Thyroid gland (tissue), 4 donors: ENCODE measurements around the gene ADAM12. TPM values are rescaled to one million over a fixed set of nuclear protein-coding genes. Genes with fewer than 3 reads are reported as not detected.
"Not testable (repeated sequence)": the region's sequence is repeated elsewhere in the genome, so short reads cannot be mapped to it uniquely, and the experiment has no call there.

Experiments
- DNase-seq, 2 donors: peaks; one replicate each; pipeline ENCODE4 v3.0.0-alpha.2; 2019
- H3K27ac ChIP-seq, 3 donors: fragments of 200-600 bp; sonication (generic); 1 replicate in 2 of 3; 2 replicates in 1 of 3; pipeline ENCODE4 v1.5.1; 2016 to 2019; ENCODE audit warnings: mild to moderate bottlenecking in 1 of 3, moderate library complexity in 1 of 3
- H3K27me3 ChIP-seq: fragments of 200-600 bp; sonication (generic); one replicate; pipeline ENCODE4 v1.5.1; 2019
- H3K36me3 ChIP-seq, 2 donors: fragments of 200-600 bp; sonication (generic); one replicate each; pipeline ENCODE4 v1.5.1; 2016 to 2019
- H3K4me1 ChIP-seq, 2 donors: fragments of 200-600 bp; sonication (generic); one replicate each; pipeline ENCODE4 v1.5.1; 2017 to 2019
- H3K4me3 ChIP-seq, 3 donors: fragments of 200-600 bp; sonication (generic); replicated peaks in 1 of 3; 1 replicate in 2 of 3; 2 replicates in 1 of 3; pipeline ENCODE4 v1.5.1; 2016; ENCODE audit warnings: mild to moderate bottlenecking in 1 of 3
- H3K9me3 ChIP-seq: fragments of 200-600 bp; sonication (generic); one replicate; pipeline ENCODE4 v1.5.1; 2017
- CTCF ChIP-seq, 6 experiments: fragments of 200-600 bp in 3 of 6; fragments of 450-650 bp in 3 of 6; sonication (generic) in 3 of 6; IDR thresholded peaks; one replicate each; pipeline ENCODE4 v1.5.1; 2016 to 2019; ENCODE audit warnings: antibody characterized with exemption in 6 of 6, mild to moderate bottlenecking in 2 of 6, inconsistent platforms in 1 of 6, moderate library complexity in 1 of 6
- POLR2A ChIP-seq, 2 donors: fragments of 450-650 bp; IDR thresholded peaks; one replicate each; pipeline ENCODE4 v1.6.1; 2017; ENCODE audit warnings: antibody characterized with exemption in 2 of 2, mild to moderate bottlenecking in 2 of 2, moderate library complexity in 1 of 2
- WGBS, 2 donors: methylation state at CpG; one replicate each; pipeline ENCODE4 v1.1.5; 2017; 5-methylcytosine and 5-hydroxymethylcytosine counted together
- intact Hi-C: fragments of 100-400 bp; cut with DNase I; formaldehyde crosslinking; loops from one replicate; pipeline ENCODE4 v1.15.1; 2023
- small RNA-seq: library from RNA; depleted of rRNA; stranded (forward); fragments of <200 nt; gene quantifications from one replicate; pipeline ENCODE3, GENCODE V24; 2016
- total RNA-seq, 4 donors: library from RNA; depleted of rRNA; stranded (reverse); fragments of >200 nt; gene quantifications; one replicate each; pipeline ENCODE4 v1.2.3, GENCODE V29; 2016

ADAM12 gene
- total RNA-seq, 4 donors from 2014 or later = 0.20 to 0.94 (median 0.63) TPM

DNA sequence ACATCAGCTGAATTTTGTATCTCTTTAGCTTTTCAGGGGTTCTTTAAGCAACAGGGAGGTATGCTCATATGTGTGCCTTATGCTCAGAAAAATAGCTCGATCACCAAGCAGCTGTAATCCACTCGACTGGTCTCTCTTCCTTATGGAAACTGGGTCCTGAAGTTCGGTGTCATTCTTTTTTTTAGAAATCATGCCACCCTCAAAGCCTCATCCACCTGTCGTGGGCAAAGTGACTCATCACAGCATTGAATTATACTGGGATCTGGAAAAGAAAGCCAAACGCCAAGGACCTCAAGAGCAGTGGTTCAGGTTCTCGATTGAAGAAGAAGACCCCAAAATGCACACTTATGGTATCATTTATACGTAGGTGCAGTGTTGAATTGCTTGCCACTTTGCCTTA is 408.3 kb downstream of the ADAM12 start:
- H3K27ac ChIP-seq = no peak overlapping the region
- TF ChIP-seq CTCF (IDR thresholded peaks at IDR 0.05) (no peak), POLR2A (IDR thresholded peaks at IDR 0.05) (no peak)
- no peaks in the 10 kb centered on the region for H3K9me3 ChIP-seq
- H3K4me3 ChIP-seq = no peak overlapping the region
- no peaks in the 10 kb centered on the region for H3K4me1 ChIP-seq
- H3K27me3 ChIP-seq = no peaks in the 10 kb centered on the region
- intact Hi-C loops = loop anchor here (5.0 kb wide), 2 partner anchors 407 to 522 kb away; partner anchors contain the start of gene ADAM12
- WGBS, 2 donors = 89 to 92% methylated on average over 7 of the region's 7 CpGs
- no peaks in the 10 kb centered on the region for H3K36me3 ChIP-seq
- no peak for DNase-seq

DNA sequence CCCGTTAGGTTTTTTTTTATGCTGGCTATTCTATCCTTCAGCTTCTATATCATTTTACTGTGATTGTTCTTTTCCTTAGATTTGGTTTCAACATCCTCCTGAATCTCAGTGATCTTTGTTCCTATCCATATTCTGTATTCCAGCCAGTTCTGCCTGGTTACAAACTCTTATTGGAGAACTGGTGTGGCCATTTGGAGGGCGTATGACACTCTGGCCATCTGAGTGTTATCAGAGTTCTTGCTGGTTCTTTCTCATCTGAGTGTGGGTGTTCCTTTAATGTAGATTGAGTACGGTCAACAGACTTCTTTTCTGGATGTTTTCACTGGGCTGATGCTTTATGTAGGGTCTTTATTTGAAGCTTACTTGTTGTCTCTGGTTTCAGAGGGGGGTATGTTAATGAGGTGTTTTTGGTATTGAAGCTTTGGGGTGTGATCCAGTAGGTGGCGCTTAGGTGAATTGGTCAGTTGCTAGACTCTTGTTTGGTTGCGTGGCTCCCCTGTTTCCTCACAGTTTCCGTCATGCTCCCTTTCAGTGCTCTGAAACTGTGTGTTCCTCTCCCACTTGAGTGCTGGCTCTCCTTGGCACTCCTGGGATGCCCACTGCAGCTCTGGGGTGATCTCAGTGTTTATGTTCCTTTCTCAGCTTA is 411.2 kb downstream of the ADAM12 start:
- no peaks in the 10 kb centered on the region for H3K4me1 ChIP-seq
- no peak overlapping the region for H3K27ac ChIP-seq
- no peak for DNase-seq
- no peaks in the 10 kb centered on the region for H3K9me3 ChIP-seq
- TF ChIP-seq CTCF (IDR thresholded peaks at IDR 0.05) (no peak), POLR2A (IDR thresholded peaks at IDR 0.05) (no peak)
- H3K36me3 ChIP-seq = no peaks in the 10 kb centered on the region
- no peaks in the 10 kb centered on the region for H3K27me3 ChIP-seq
- intact Hi-C loops = no loop called here
- WGBS, 2 donors = 96 to 97% methylated on average over 6 of the region's 6 CpGs
- no peak overlapping the region for H3K4me3 ChIP-seq

DNA sequence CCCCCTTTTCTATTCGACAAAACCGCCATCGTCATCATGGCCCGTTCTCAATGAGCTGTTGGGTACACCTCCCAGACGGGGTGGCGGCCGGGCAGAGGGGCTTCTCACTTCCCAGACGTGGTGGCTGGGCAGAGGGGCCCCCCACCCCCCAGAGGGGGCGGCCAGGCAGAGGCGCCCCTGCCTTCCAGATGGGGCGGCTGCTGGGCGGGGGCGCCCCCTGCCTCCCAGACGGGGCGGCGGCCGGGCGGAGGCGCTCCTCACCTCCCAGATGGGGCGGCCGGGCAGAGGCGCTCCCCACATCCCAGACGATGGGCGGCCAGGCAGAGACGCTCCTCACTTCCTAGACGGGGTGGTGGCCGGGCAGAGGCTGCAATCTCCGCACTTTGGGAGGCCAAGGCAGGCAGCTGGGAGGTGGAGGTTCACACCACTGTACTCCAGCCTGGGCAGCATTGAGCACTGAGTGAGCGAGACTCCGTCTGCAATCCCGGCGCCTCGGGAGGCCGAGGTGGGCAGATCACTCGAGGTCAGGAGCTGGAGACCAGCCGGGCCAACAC is 418.1 kb downstream of the ADAM12 start:
- H3K27ac ChIP-seq, intact Hi-C loops, H3K27me3 ChIP-seq, H3K36me3 ChIP-seq, H3K9me3 ChIP-seq, H3K4me3 ChIP-seq, H3K4me1 ChIP-seq, DNase-seq: not testable (repeated sequence)
- WGBS, 2 donors = 88 to 94% methylated on average over 12 to 22 of the region's 36 CpGs

DNA sequence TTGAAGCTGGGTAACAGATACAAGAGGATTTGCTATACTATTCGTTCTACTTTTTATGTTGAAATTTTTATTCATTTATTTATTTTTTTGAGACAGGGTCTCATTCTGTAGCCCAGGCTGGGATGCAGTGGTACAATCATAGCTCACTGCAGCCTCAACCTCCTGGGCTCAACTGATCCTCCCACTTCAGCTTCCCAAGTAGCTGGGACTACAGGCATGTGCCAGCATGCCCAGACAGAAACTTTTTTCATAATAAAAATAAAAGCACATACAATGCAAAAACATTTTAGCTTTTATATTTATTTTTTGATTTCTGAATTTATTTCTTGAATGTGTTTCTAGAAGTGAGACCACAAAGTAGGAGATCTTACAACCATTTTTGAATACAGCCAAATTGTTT is 420.7 kb downstream of the ADAM12 start:
- H3K27me3 ChIP-seq = no peaks in the 10 kb centered on the region
- no peaks in the 10 kb centered on the region for H3K4me1 ChIP-seq
- WGBS, 2 donors = 85 to 89% methylated on average over 1 of the region's 1 CpG
- TF ChIP-seq CTCF (IDR thresholded peaks at IDR 0.05) (no peak), POLR2A (IDR thresholded peaks at IDR 0.05) (no peak)
- no peak for DNase-seq
- H3K27ac ChIP-seq = no peak overlapping the region
- intact Hi-C loops = no loop called here
- no peaks in the 10 kb centered on the region for H3K9me3 ChIP-seq
- H3K36me3 ChIP-seq = no peaks in the 10 kb centered on the region
- no peak overlapping the region for H3K4me3 ChIP-seq

DNA sequence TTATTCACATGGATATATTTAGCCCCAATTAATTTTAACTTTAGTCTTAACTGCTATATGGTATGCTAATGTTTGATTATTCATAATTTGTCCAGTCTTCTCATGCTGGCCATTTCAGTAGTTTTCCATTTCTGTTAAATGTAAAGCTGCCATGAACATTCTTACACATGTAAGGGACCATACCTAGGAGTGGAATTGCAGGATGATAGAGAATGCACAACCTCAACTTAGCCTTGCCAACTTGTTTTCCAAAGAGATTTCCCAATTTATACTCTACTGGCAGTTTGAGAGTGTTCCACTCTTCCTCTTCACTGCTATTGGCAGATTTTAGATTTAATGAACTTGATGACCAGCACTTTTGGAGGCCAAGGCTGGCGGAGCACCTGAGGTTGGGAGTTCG is 423.7 kb downstream of the ADAM12 start:
- intact Hi-C loops = no loop called here
- Histone ChIP-seq H3K9me3 (no peaks in the 10 kb centered on the region), H3K27me3 (no peaks in the 10 kb centered on the region), H3K4me1 (no peaks in the 10 kb centered on the region), H3K27ac (no peak overlapping the region), H3K36me3 (no peaks in the 10 kb centered on the region), H3K4me3 (no peak overlapping the region)
- no peak for DNase-seq
- TF ChIP-seq POLR2A (IDR thresholded peaks at IDR 0.05) (no peak), CTCF (IDR thresholded peaks at IDR 0.05) (no peak)
- WGBS, 2 donors = 95 to 98% methylated on average over 2 of the region's 2 CpGs

Small RNA genes lying within 50 kb of the gene (small RNA-seq; reads per million reads assigned to genes)
- gene RNA5SP328 = not detected
